Esophagus muscularis mucosa (tissue), 4 donors: ENCODE measurements around the gene NECTIN1. TPM values are rescaled to one million over a fixed set of nuclear protein-coding genes. Genes with fewer than 3 reads are reported as not detected.

Source experiments
- DNase-seq: peaks from one replicate; pipeline ENCODE4 v3.0.0-alpha.2; 2017; ENCODE audit errors: extremely low spot score
- H3K27ac ChIP-seq, 4 donors: fragments of 200-600 bp; sonication (generic); replicated peaks in 1 of 4; 1 replicate in 3 of 4; 2 replicates in 1 of 4; pipeline ENCODE4 v1.5.1; 2016 to 2019; ENCODE audit warnings: mild to moderate bottlenecking in 1 of 4
- H3K27me3 ChIP-seq, 4 donors: fragments of 200-600 bp; sonication (generic); one replicate each; pipeline versions ENCODE4 v1.5.1 to v1.6.0; 2016 to 2019
- H3K36me3 ChIP-seq, 4 donors: fragments of 200-600 bp; sonication (generic); one replicate each; pipeline ENCODE4 v1.5.1; 2016 to 2019
- H3K4me1 ChIP-seq, 4 donors: fragments of 200-600 bp; sonication (generic); one replicate each; pipeline ENCODE4 v1.5.1; 2016 to 2019
- H3K4me3 ChIP-seq, 4 donors: fragments of 200-600 bp; sonication (generic); 1 replicate in 2 of 4; 2 replicates in 2 of 4; pipeline ENCODE4 v1.5.1; 2016 to 2019; ENCODE audit warnings: mild to moderate bottlenecking in 4 of 4, moderate library complexity in 1 of 4
- H3K9me3 ChIP-seq, 4 donors: fragments of 200-600 bp; sonication (generic); 1 replicate in 3 of 4; 2 replicates in 1 of 4; pipeline ENCODE4 v1.5.1; 2016 to 2019
- EP300 ChIP-seq: sonication (generic); formaldehyde crosslinking; IDR thresholded peaks from one replicate; pipeline ENCODE4 v1.6.1; 2017; ENCODE audit warnings: antibody characterized with exemption
- POLR2A ChIP-seq: fragments of 450-650 bp; IDR thresholded peaks from one replicate; pipeline ENCODE4 v1.6.1; 2017; ENCODE audit warnings: antibody characterized with exemption, moderate library complexity, mild to moderate bottlenecking, low read depth
- POLR2AphosphoS5 ChIP-seq, 2 donors: sonication (generic); formaldehyde crosslinking; IDR thresholded peaks; one replicate each; pipeline ENCODE4 v1.6.1; 2017; ENCODE audit warnings: antibody characterized with exemption in 2 of 2
- whole genome bisulfite sequencing: methylation state at CpG from one replicate; pipeline ENCODE4 v1.1.5; 2018; 5-methylcytosine and 5-hydroxymethylcytosine counted together
- intact Hi-C: fragments of 100-400 bp; cut with DNase I; formaldehyde crosslinking; loops from one replicate; pipeline ENCODE4 v1.15.1; 2023
- total RNA-seq, 4 donors: library from RNA; depleted of rRNA; stranded (reverse); fragments of >200 nt; gene quantifications; one replicate each; pipeline versions ENCODE4 v1.1.0 to v1.2.1, GENCODE V29; 2016
- TF ChIP-seq, protein P1 (sequence below), 3 experiments: fragments of 200-600 bp in 2 of 3; fragments of 450-650 bp in 1 of 3; sonication (generic) in 2 of 3; IDR thresholded peaks; one replicate each; pipeline ENCODE4 v1.5.1; 2017 to 2019; ENCODE audit warnings: antibody characterized with exemption in 3 of 3, mild to moderate bottlenecking in 2 of 3, moderate library complexity in 1 of 3

NECTIN1 gene
- total RNA-seq, 4 donors from 2014 or later, result 1.7 to 4.0 (median 2.5) TPM

DNA sequence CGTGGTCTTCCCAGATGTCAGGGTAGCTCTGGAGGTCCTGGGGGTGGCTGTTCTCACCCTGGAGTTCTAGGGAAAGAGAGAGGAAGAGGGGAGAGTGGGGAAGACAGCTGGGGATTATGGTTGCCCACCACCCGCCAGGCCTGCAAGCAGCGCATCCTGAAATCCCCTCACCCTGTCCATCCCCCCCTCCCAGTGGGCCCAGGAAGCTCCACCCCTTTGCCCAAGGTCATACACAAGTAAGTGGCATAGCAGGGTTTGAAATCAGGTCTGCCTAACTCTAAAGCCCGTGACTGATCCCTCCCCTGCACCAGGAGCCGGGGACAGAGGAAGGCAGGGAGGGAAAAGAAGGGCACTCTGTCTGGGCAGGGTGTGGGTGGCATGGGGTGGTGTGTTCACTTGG lies 105.3 kb downstream of the NECTIN1 start:
- Histone ChIP-seq H3K4me1 (no peaks in the 10 kb centered on the region), H3K27me3 (peaks cover 0 to 45% (median 0%) of the 10 kb centered on the region in 4 donors), H3K9me3 (no peaks in the 10 kb centered on the region), H3K27ac (no peak overlapping the region), H3K4me3 (no peak overlapping the region), H3K36me3 (no peaks in the 10 kb centered on the region)
- DNase-seq, result no peak
- TF ChIP-seq POLR2A (no peak), EP300 (no peak), POLR2AphosphoS5 (IDR thresholded peaks at IDR 0.05) (no peak)
- TF ChIP-seq, protein P1, sequence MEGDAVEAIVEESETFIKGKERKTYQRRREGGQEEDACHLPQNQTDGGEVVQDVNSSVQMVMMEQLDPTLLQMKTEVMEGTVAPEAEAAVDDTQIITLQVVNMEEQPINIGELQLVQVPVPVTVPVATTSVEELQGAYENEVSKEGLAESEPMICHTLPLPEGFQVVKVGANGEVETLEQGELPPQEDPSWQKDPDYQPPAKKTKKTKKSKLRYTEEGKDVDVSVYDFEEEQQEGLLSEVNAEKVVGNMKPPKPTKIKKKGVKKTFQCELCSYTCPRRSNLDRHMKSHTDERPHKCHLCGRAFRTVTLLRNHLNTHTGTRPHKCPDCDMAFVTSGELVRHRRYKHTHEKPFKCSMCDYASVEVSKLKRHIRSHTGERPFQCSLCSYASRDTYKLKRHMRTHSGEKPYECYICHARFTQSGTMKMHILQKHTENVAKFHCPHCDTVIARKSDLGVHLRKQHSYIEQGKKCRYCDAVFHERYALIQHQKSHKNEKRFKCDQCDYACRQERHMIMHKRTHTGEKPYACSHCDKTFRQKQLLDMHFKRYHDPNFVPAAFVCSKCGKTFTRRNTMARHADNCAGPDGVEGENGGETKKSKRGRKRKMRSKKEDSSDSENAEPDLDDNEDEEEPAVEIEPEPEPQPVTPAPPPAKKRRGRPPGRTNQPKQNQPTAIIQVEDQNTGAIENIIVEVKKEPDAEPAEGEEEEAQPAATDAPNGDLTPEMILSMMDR (IDR thresholded peaks at IDR 0.05), result no peak
- intact Hi-C loops, result no loop called here
- WGBS, result 82% methylated on average over 5 of the region's 5 CpGs

DNA sequence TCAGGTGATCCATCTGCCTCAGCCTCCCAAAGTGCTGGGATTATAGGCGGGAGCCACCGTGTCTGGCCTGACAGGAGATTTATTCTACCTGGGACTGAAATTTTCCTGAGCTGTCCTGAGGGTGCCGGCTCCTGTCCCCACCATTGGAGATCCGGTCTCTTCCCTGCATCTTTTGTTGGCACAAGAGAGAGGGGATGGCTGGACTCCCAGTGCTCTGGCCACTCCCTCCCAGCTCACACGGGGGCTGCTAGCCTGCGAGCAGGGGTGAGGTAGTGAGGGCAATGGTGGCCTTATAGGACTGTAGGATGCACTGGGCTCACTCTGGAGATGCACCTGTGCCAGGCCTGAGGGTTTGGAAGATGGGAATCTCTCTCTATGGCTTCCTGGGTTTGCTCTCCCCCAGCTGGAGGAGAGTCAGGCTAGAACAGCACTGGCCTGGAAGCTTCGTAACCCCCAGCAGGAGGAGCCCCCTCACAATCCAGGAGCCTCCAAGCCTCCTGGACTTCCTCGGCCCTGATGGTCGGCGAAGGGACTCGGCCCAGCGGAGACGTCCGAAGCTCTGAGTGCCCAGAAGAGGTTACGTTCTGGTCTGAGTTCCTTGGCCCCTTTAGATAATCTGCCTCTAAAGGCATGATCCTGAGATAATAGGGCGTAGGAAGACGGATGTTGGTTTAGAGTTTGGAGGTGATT lies 106.4 kb downstream of the NECTIN1 start:
- WGBS, result 74% methylated on average over 10 of the region's 17 CpGs
- intact Hi-C loops, result no loop called here
- Histone ChIP-seq H3K27ac (no peak overlapping the region), H3K4me3 (no peak overlapping the region), H3K36me3 (no peaks in the 10 kb centered on the region), H3K27me3 (peaks cover 0 to 38% (median 0%) of the 10 kb centered on the region in 4 donors), H3K9me3 (no peaks in the 10 kb centered on the region), H3K4me1 (peaks cover 0 to 5% (median 2%) of the 10 kb centered on the region in 4 donors)
- no peak for TF ChIP-seq EP300
- no peak for TF ChIP-seq POLR2A
- TF ChIP-seq, protein P1 (IDR thresholded peaks at IDR 0.05), result no peak
- no peak for TF ChIP-seq POLR2AphosphoS5 (IDR thresholded peaks at IDR 0.05)
- DNase-seq, result no peak

DNA sequence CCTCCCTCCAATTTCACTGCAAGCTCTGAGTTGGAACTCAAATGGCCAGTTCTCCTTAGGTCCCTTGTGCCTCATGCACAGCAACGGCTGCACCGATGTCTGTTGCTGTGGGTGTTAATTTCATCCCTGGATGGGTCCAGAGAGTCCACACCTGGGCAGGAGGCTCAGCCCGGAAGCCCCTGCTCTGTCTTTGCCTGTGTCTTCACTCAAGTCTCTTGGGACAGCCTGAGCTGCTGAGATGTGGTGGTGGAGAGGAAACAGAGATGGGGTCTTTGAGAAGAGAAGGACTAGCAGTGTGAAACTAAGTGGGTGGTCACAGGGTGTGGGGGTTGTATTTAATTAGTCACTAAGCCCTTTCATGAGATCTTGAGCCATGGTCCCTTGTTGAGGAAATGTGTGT lies 109.3 kb downstream of the NECTIN1 start:
- no peak for DNase-seq
- Histone ChIP-seq H3K9me3 (no peaks in the 10 kb centered on the region), H3K4me1 (peaks cover 0 to 11% (median 5%) of the 10 kb centered on the region in 4 donors), H3K27me3 (peaks cover 0 to 25% (median 0%) of the 10 kb centered on the region in 4 donors), H3K27ac (no peak overlapping the region), H3K4me3 (no peak overlapping the region), H3K36me3 (no peaks in the 10 kb centered on the region)
- 66% methylated on average over 3 of the region's 3 CpGs for WGBS
- intact Hi-C loops, result no loop called here
- no peak for TF ChIP-seq POLR2A

DNA sequence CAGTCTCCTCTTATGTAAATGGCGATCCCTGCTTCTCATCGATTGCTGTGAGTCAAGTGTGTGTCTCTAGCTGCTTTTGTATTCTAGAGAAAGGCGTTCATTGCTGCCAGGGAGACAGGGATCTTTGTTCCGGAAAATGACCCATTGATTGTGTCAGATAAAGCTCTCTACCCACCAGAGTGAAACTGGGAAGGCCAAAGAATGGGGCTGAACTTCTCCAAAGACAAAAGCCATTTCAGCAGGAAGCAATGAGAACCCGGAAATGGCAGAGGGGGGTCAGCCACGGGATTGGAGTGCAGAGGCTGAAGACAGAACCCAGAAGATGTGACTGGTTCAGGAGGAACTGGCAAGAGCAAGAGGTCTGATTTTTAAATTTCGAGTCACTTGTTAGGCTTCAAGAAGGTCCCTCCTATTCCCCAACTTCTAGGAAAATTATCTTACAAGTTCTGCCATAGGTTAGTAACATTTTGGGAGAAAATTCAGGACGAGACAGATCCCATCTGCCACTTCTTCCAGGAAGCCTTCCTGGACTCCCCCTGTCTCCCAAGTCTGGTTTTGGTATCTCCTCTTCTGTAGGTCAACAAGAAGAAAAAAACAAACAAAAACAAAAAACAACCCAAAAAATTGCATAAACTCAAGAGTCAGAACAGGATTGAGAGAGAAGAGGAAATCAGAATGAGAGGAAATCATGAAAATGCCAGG lies 110.6 kb downstream of the NECTIN1 start:
- DNase-seq, result no peak
- WGBS, result 64% methylated on average over 8 of the region's 8 CpGs
- H3K4me1 ChIP-seq, result peaks cover 0 to 11% (median 5%) of the 10 kb centered on the region in 4 donors
- H3K9me3 ChIP-seq, result no peaks in the 10 kb centered on the region
- H3K36me3 ChIP-seq, result no peaks in the 10 kb centered on the region
- H3K27ac ChIP-seq, result no peak overlapping the region
- TF ChIP-seq EP300 (no peak), POLR2AphosphoS5 (IDR thresholded peaks at IDR 0.05) (no peak), POLR2A (no peak)
- TF ChIP-seq, protein P1 (IDR thresholded peaks at IDR 0.05), result no peak
- peaks cover 0 to 12% (median 0%) of the 10 kb centered on the region in 4 donors for H3K27me3 ChIP-seq
- H3K4me3 ChIP-seq, result no peak overlapping the region
- intact Hi-C loops, result no loop called here

DNA sequence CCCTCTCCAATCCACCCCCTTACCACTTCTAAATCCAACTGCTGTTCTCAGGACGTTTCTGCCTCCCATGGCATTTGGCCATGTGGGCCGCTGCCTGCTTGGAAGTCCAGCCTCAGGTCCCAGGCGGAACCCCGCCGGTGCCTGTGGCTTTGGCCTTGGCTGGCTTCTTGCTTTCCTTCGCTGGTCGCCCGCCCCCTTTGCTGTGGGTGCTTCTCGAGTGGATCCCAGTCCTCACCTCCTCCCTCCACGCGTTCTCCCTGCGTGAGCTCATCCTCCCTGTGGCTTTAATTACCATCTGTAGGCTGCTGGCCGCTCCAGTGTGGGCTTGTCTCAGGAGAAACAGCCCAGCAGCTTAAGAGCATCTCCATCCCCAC lies 111.7 kb downstream of the NECTIN1 start:
- WGBS, result 65% methylated on average over 13 of the region's 13 CpGs
- Histone ChIP-seq H3K27me3 (peaks cover 0 to 3% (median 0%) of the 10 kb centered on the region in 4 donors), H3K4me3 (no peak overlapping the region), H3K27ac (no peak overlapping the region), H3K9me3 (no peaks in the 10 kb centered on the region), H3K4me1 (peaks cover 0 to 11% (median 5%) of the 10 kb centered on the region in 4 donors), H3K36me3 (no peaks in the 10 kb centered on the region)
- no peak for DNase-seq
- TF ChIP-seq POLR2AphosphoS5 (IDR thresholded peaks at IDR 0.05) (no peak), EP300 (no peak), POLR2A (no peak)
- TF ChIP-seq, protein P1 (IDR thresholded peaks at IDR 0.05), result no peak
- intact Hi-C loops, result no loop called here
